ENCODE measurements around the gene PHACTR1.

Gene PHACTR1

GRCh38 chr6:13282393-13283069 is 566.0 kb downstream of the PHACTR1 start:
- DNase-seq (ENCODE audit: low read depth) = no peak
- H3K4me3 ChIP-seq (ENCODE audit: control insufficient read depth, low read depth, low read length) = no peak overlapping the region
- TF ChIP-seq CTCF (IDR thresholded peaks at IDR 0.05; ENCODE audit: control insufficient read depth, insufficient read depth, low read depth, low read length, missing control alignments) = no peak

- TF ChIP-seq CTCF (IDR thresholded peaks at IDR 0.05; ENCODE audit: control insufficient read depth, insufficient read depth, low read depth, low read length, missing control alignments) = no peak
- no peak for DNase-seq (ENCODE audit: low read depth)
- no peak overlapping the region for H3K4me3 ChIP-seq (ENCODE audit: control insufficient read depth, low read depth, low read length)
Observed at GRCh38 chr6:13283331-13283730, 566.8 kb downstream of the PHACTR1 start.

GRCh38 chr6:13284646-13285045 is 568.1 kb downstream of the PHACTR1 start:
- H3K4me3 ChIP-seq (ENCODE audit: control insufficient read depth, low read depth, low read length) = no peak overlapping the region
- no peak for DNase-seq (ENCODE audit: low read depth)

GRCh38 chr6:13285705-13286104 is 569.1 kb downstream of the PHACTR1 start:
- no peak overlapping the region for H3K4me3 ChIP-seq (ENCODE audit: control insufficient read depth, low read depth, low read length)
- TF ChIP-seq CTCF (IDR thresholded peaks at IDR 0.05; ENCODE audit: control insufficient read depth, insufficient read depth, low read depth, low read length, missing control alignments) = no peak
- no peak for DNase-seq (ENCODE audit: low read depth)

More at GRCh38 chr6:13284646-13285045, 568.1 kb downstream of the PHACTR1 start:
- no peak for TF ChIP-seq CTCF (IDR thresholded peaks at IDR 0.05; ENCODE audit: control insufficient read depth, insufficient read depth, low read depth, low read length, missing control alignments)

GRCh38 chr6:13286181-13286580 is 569.6 kb downstream of the PHACTR1 start:
- no peak overlapping the region for H3K4me3 ChIP-seq (ENCODE audit: control insufficient read depth, low read depth, low read length)
- DNase-seq (ENCODE audit: low read depth) = no peak
- TF ChIP-seq CTCF (IDR thresholded peaks at IDR 0.05; ENCODE audit: control insufficient read depth, insufficient read depth, low read depth, low read length, missing control alignments) = no peak

GRCh38 chr6:13287104-13287503 is 570.5 kb downstream of the PHACTR1 start:
- H3K4me3 ChIP-seq (ENCODE audit: control insufficient read depth, low read depth, low read length) = no peak overlapping the region
- TF ChIP-seq CTCF (IDR thresholded peaks at IDR 0.05; ENCODE audit: control insufficient read depth, insufficient read depth, low read depth, low read length, missing control alignments) = no peak
- no peak for DNase-seq (ENCODE audit: low read depth)

All from AG09309 (cell line).